ENCODE data around the gene ACSM6. TPM values are rescaled to one million over a fixed set of nuclear protein-coding genes. Genes with fewer than 3 reads are reported as not detected.
"Not testable (repeated sequence)": the region's sequence is repeated elsewhere in the genome, so short reads cannot be mapped to it uniquely, and the experiment has no call there.

The ACSM6 gene
- total RNA-seq, 3 donors from 2014 or later, result 0.66 TPM; not detected in 2

DNA sequence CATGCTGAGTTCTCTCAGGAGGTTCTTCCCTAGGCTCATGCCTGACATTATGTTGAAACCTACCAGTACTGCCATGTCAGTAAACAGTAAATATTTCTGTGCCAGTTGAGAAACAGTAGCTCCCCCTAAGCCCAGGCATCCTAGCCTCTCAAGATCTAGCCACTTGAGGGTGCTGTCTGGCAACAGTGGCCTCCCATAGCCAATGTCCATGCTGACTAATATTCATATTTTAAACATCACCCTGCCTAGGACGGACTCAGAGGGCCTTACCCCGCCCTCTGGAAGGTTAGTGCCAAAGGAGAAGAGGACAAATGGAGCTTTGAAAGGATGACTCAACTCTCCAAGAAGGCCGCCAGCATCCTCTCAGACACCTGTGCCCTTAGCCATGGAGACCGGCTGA, 7.7 kb downstream of the ACSM6 start:
- intact Hi-C loops (cut with DNase I; ENCODE audit: low total_unique reads), result no loop called here
- H3K27ac ChIP-seq, result no peak overlapping the region
- TF ChIP-seq POLR2A (IDR thresholded peaks at IDR 0.05) (no peak), POLR2AphosphoS5 (IDR thresholded peaks at IDR 0.05) (no peak)
- TF ChIP-seq, protein P1, sequence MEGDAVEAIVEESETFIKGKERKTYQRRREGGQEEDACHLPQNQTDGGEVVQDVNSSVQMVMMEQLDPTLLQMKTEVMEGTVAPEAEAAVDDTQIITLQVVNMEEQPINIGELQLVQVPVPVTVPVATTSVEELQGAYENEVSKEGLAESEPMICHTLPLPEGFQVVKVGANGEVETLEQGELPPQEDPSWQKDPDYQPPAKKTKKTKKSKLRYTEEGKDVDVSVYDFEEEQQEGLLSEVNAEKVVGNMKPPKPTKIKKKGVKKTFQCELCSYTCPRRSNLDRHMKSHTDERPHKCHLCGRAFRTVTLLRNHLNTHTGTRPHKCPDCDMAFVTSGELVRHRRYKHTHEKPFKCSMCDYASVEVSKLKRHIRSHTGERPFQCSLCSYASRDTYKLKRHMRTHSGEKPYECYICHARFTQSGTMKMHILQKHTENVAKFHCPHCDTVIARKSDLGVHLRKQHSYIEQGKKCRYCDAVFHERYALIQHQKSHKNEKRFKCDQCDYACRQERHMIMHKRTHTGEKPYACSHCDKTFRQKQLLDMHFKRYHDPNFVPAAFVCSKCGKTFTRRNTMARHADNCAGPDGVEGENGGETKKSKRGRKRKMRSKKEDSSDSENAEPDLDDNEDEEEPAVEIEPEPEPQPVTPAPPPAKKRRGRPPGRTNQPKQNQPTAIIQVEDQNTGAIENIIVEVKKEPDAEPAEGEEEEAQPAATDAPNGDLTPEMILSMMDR (IDR thresholded peaks at IDR 0.05), result no peak

DNA sequence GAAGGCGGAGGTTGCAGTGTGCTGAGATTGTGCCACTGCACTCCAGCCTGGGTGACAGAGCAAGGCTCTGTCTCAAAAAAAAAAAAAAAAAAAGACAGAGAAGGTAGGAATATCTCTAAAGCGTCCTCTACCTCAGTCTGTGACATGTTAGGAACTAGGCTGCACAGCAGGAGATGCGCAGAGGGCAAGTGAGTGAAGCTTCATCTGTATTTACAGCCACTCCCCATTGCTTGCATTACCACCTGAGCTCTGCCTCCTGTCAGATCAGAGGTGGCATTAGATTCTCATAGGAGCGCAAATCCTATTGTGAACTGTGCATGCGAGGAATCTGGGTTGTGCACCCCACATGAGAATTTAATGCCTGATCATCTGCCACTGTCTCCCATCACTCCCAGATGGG, 8.8 kb downstream of the ACSM6 start:
- H3K27ac ChIP-seq; H3K36me3 ChIP-seq; DNase-seq (ENCODE audit: low spot score in 2 of 2); H3K4me1 ChIP-seq; H3K27me3 ChIP-seq; H3K9me3 ChIP-seq; H3K4me3 ChIP-seq; intact Hi-C loops (cut with DNase I; ENCODE audit: low total_unique reads): not testable (repeated sequence)

More for the DNA sequence above, 7.7 kb downstream of the ACSM6 start:
- Histone ChIP-seq H3K4me1 (no peaks in the 10 kb centered on the region), H3K27me3 (no peaks in the 10 kb centered on the region), H3K4me3 (no peak overlapping the region), H3K36me3 (no peaks in the 10 kb centered on the region), H3K9me3 (no peaks in the 10 kb centered on the region)
- no peak for DNase-seq (ENCODE audit: low spot score in 2 of 2)

DNA sequence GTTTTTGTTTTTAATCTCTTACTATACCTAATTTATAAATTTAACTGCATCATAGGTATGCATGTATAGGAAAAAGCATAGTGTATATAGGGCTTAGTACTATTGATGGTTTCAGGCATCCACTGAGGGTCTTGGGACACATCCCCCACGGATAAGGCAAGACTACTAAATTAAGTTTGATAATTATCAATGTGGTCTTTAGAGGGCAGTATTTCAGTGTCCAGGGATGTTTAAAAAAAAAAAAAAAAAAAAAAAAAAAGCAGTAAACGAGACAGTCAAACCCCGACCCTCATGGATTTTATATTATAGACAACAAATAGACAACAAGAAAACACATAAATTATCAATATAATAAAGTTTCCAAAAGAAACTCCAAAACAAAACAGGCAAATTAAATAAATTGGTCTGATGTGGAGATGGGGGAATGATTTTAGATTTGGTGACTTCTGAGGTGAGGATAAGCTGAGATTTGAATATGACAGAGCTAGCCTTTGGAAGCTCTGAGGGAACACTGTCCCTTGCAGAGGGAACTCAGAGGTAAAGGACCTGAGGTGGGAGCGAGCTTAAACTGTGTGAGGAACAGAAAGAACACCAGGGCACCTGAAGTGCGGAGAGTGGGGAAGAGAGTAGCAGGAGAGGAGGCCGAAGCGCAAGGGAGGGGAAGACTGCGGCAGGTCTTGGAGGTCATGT, 14.8 kb downstream of the ACSM6 start:
- Histone ChIP-seq H3K27me3 (no peaks in the 10 kb centered on the region), H3K27ac (no peak overlapping the region), H3K9me3 (no peaks in the 10 kb centered on the region), H3K36me3 (no peaks in the 10 kb centered on the region), H3K4me1 (no peaks in the 10 kb centered on the region), H3K4me3 (no peak overlapping the region)
- no peak for DNase-seq (ENCODE audit: low spot score in 2 of 2)
- TF ChIP-seq, protein P1 (IDR thresholded peaks at IDR 0.05), result no peak
- no peak for TF ChIP-seq POLR2AphosphoS5 (IDR thresholded peaks at IDR 0.05)
- no peak for TF ChIP-seq POLR2A (IDR thresholded peaks at IDR 0.05)
- intact Hi-C loops (cut with DNase I; ENCODE audit: low total_unique reads), result no loop called here

DNA sequence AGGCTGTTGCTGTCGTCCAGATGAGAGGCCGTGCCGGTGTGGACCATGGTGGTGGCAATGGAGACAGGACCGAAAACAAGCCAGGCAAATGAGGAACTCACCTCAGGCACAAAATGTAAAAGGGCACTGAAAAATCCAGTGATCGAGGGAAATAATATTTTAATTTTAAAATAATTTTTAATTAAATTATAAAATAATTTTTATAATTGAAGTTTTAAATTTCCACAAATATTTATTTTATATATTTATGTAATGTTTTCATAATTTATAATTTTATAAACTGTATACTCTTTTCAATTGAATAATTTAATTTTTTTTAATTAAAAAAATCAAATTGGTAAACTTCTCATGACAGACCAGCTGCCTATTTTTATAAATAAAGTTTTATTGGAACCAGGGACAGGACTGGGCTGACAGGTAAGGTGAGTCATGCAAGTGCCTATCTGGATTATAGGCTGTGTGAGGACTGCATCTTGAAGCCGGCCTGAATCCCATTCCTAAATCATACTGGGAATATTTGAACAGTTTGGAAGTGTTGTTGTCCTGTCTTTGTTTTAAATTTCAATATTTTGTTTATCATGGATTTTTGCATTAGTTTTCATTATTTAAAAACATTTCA, 15.6 kb downstream of the ACSM6 start:
- TF ChIP-seq POLR2A (IDR thresholded peaks at IDR 0.05) (no peak), POLR2AphosphoS5 (IDR thresholded peaks at IDR 0.05) (no peak)
- TF ChIP-seq, protein P1 (IDR thresholded peaks at IDR 0.05), result no peak
- DNase-seq (ENCODE audit: low spot score in 2 of 2), result no peak
- no peaks in the 10 kb centered on the region for H3K36me3 ChIP-seq
- H3K27me3 ChIP-seq, result no peaks in the 10 kb centered on the region
- intact Hi-C loops (cut with DNase I; ENCODE audit: low total_unique reads), result no loop called here
- H3K27ac ChIP-seq, result no peak overlapping the region
- no peaks in the 10 kb centered on the region for H3K9me3 ChIP-seq
- H3K4me3 ChIP-seq, result no peak overlapping the region
- H3K4me1 ChIP-seq, result no peaks in the 10 kb centered on the region

DNA sequence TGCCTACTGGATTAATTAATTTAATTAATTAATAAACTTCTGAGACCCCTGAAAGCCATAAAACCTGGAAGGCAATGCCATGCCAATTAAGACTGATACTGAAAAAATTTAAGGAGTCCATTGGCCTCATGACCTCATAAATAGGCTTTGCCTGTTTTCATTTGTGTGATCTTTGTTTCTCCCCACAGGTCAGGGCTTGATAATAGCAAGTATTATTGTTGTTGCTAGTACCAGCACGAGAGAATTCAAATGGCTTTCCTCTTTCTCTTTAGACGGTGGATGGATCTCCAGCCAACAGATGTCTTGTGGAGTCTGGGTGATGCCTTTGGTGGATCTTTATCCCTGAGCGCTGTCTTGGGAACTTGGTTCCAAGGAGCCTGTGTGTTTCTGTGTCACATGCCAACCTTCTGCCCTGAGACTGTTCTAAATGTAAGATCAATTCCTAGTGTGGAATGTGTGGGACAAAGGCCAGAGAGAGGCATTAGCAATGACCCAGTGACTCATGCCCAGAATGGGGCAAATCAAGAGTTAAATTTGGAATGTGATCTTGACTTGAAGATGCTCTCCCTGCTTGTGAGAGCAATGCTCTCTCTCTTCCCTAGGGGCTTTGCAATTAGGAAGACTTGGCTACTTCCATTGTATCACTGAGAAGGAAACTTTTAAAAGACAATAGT, 17.7 kb downstream of the ACSM6 start:
- intact Hi-C loops (cut with DNase I; ENCODE audit: low total_unique reads), result no loop called here
- no peak for DNase-seq (ENCODE audit: low spot score in 2 of 2)
- Histone ChIP-seq H3K27ac (no peak overlapping the region), H3K4me3 (no peak overlapping the region), H3K4me1 (no peaks in the 10 kb centered on the region), H3K9me3 (no peaks in the 10 kb centered on the region), H3K27me3 (no peaks in the 10 kb centered on the region), H3K36me3 (no peaks in the 10 kb centered on the region)
- TF ChIP-seq POLR2A (IDR thresholded peaks at IDR 0.05), result no peak
- no peak for TF ChIP-seq POLR2AphosphoS5 (IDR thresholded peaks at IDR 0.05)
- TF ChIP-seq, protein P1 (IDR thresholded peaks at IDR 0.05), result no peak

Data from breast epithelium (tissue), 4 donors.